G401 (cell line): ENCODE results near the gene SRPK2. TPM values are rescaled to one million over a fixed set of nuclear protein-coding genes. Genes with fewer than 3 reads are reported as not detected.
A peak's percentile ranks its signal among the peaks of the same experiment; 100 is the strongest.
"Not testable (repeated sequence)": the region's sequence is repeated elsewhere in the genome, so short reads cannot be mapped to it uniquely, and the experiment has no call there.

Source experiments
- DNase-seq: peaks from one replicate; pipeline ENCODE4 v3.0.0-alpha.2; 2015; ENCODE audit warnings: low spot score
- in situ Hi-C: cut with HindIII; loops from 2 replicates; pipeline ENCODE4 v1.10.0; 2016; ENCODE audit warnings: low sequenced_read_pairs, mixed read lengths
- total RNA-seq: library from RNA; depleted of rRNA; stranded (reverse); fragments of >200 nt; shearing (Covaris generic); gene quantifications from 2 replicates; pipeline ENCODE4 v1.2.3, GENCODE V29; 2014

SRPK2 gene
- total RNA-seq, 1 experiment from 2014 or later, result 63.6 TPM

DNA sequence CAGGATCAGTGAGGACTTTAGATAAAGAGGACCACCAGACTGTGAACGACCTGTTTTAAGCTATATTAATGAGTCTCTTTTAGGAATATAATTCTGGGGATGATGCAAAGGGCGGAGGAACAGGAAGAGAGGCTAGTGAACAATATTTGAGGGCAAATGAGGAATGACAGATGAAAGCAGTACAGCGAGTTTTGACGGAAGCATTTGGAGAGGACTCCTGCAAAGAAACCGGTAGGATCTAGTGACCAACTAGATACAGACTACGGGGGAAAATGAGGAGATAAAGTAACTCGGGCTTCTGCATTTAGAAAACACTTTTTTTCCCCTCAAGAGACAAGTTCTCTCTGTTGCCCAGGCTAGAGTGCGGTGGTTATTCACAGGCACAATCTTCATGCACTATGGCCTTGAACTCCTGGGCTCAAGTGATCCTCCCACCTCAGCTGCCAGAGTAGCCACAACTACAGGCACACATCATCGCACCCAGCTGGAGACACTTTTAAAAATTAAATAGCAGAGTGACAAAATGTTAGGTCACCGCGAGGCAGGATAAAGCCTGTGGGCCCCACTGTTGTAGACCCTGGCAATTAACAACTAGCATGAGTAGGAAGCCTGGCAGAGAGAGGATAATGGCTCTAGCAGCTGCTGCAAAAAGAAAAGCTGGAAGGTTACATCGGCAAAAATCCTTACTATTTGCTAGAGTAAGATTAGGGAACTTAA, 143.2 kb downstream of the SRPK2 start:
- DNase-seq, result no peak
- in situ Hi-C loops, result no loop called here

DNA sequence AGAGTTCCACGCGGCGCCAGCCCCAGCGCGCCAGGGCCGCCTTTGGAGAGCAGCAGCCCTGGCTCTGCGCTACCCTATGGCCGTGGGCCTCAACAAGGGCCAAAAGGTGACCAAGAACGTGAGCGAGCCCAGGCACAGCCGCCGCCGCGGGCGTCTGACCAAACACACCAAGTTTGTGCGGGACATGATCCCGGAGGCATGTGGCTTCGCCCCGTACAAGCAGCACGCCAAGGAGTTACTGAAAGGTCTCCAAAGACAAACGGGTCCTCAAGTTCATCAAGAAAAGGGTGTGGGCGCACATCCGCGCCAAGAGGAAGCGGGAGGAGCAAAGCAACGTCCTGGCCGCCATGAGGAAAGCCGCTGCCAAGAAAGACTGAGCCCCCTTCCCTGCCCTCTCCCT, 144.1 kb downstream of the SRPK2 start:
- DNase-seq, result no peak
- in situ Hi-C loops, result no loop called here

DNA sequence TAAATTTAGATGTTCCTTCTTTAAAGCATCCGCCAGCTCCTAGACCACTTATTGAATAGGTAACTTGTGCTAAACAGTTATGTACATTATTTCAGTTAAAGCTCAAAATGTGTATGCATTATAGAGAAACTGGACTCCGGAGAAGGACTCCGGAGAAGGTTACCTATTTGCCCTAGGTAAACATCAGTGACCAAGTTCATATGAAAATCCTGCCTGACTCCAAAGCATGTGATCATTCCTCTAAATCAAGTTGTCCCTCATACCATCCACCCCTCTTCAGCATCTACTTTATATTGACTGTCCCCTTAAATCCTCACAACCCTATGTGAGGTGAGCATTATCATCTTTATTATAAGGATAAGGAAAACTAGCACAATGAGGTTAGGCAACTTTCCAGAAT, 147.5 kb downstream of the SRPK2 start:
- no peak for DNase-seq
- in situ Hi-C loops, result no loop called here

DNA sequence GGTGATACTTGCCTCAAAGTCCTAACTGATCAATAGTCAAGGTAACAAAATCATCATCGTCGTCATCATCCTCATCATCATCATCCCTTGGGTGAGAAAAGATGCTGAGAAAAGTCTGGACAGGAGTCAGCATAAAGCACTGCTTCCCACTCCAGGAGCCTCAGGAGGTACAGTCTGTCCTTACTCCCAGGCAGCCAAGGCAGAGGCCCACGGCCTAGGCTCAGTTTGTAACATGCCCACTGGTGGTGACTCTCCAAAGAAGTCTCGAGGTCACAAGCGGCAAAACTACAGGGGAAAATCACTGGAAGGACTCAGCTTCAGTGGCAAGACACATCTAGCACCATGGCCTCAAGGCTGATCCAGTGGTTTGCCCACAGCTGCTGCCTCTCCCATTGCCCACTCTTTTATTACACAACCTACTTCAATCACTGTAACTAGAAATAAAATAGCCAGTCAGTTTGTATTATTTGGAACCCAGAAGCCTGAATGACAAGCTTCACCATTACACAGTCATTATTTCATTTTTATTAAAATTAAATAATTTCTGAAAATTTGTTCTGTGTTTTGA, 150.4 kb downstream of the SRPK2 start:
- in situ Hi-C loops, result no loop called here
- DNase-seq, result no peak

DNA sequence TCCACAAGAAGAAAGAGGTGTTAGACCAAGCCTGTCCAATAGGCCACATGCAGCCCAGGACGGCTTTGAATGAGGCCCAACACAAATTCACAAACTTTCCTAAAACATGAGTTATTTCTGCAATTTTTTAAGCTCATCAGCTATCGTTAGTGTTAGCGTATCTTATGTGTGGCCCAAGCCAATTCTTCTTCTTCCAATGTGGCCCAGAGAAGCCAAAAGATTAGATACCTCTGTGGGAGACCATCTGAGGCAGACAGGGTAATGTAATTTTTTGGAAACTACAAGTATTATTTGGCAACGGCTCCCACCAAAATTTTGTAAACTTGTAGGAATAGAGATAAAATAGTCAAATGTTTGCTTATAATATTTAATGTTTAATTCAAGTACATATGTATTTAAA, 153.8 kb downstream of the SRPK2 start:
- in situ Hi-C loops, result no loop called here
- no peak for DNase-seq

DNA sequence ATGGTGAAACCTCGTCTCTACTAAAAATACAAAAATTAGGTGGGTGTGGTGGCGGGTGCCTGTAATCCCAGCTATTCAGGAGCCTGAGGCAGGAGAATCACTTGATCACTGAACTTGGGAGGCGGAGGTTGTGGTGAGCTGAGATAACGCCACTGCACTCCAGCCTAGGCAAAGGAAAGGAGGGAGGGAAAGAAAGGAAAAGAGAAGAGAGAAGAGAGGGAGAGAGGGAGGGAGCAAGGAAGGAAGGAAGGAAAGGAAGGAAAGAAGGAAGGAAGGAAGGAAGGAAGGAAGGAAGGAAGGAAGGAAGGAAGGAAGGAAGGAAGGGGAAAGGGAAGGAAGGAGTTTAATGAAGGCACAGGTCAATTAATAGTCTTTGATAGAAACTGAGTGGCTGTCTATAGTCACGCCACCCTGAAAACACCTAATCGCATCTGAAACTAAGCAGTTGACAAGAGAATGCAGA, 155.9 kb downstream of the SRPK2 start:
- in situ Hi-C loops, result not testable (repeated sequence)

DNA sequence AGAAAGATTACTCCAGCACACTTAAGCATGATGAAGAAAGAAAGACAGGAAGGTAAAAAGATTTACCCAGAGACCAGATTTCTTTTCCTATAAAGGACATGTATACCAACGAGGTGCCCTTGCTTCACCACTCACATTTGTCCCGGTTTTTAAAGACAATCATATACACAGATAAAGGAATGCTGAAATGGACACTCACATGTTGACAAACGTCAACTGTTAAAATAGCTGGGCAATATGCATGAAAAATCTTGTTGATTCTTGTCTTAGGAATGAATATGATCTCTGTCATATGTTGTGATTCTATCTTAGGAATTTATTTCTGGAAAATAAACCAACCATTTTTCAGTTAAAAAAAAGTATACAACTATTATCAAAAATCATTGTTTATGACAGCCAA, 158.2 kb downstream of the SRPK2 start:
- no peak for DNase-seq
- in situ Hi-C loops, result no loop called here

More for the DNA sequence above, 155.9 kb downstream of the SRPK2 start:
- DNase-seq, result not testable (repeated sequence)

DNA sequence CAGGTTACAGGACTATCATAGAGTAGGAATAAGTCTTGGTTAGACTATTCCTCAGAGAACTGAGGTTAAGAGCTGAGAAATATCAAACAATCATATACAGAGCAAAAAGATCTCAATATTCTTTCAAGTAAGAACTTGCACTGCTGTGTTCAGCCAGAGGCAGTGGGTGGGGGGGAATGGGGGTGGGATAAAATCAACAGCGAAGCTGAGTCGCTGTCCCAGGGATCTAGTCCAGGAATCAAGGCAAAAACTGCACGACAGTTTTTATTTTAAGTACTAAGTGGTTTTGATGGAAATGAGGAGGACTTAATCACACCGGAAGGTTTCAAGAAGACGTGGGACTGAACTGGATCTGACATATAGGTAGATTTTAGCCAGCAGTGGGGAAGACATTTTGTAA, 159.1 kb downstream of the SRPK2 start:
- no peak for DNase-seq
- in situ Hi-C loops, result no loop called here

DNA sequence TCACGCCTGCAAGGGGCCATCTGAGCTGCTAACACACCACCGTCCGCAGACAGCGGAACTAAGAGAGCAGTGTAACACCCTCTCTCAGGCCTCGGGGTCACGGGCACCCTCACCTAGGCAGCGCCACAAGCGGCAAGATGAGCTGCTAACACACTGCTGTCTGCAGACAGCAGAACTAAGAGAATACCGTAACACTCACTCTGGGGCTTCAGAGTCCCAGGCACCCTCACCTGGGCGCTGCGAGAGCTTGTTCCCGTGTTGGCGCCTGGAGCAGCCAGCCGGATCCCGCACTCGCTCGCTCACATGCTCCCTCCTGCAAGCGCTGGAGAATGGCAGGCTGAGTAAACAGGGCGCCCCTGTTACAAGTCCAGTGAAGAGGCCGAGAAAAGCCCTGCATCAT, 160.2 kb downstream of the SRPK2 start:
- DNase-seq, result no peak
- in situ Hi-C loops, result no loop called here

DNA sequence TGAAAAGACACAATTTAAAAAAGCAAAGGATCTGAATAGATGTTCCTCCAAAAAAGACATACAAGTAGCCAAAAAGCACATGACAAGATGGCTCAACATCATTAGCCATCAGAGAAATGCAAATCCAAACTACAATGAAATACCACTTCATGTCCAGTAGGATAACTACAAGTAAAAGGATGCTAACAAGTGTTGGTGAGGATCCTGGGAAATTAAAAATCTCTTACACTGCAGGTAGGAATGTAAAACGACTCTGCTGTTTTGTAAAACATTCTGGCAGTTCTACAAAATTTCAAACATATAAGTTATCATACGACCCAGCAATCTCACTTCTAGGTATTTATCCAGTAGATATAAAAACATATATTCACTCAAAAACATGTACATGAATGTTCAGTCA, 161.3 kb downstream of the SRPK2 start:
- no peak for DNase-seq
- in situ Hi-C loops, result no loop called here

DNA sequence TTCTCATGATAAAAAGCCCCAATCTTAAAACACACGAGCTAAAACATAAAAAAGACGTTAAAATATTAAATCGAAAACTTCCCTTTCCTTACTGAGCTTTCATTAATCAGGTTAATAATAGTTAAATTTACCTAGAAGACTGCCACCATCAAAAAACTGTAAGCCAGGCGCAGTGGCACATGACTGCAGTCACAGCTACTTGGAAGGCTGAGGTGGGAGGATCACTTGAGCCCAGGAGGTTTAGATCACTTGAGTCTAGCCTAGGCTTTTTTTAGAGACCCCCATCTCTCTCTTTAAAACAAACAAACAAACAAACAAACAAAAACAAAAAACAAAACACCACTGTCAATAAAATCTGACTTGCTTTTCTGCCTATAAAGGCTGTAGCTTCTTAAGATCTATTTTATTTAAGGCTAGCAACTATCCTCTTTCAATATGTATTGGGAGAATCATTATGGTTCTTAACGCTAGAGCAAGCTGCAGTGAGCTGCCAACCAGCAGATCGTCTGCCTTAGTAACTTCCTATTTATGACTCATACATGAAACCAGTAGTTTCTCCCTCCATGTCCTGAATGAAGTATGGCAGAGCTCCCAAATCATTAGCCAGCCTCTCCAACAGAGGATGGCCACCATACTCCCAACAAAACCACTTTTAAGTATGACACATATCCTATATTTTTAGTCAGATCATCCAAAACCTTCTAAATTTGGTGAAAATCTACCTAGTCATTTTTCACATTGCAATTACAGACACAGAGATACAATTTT, 163.7 kb downstream of the SRPK2 start:
- in situ Hi-C loops, result no loop called here
- DNase-seq, result no peak

DNA sequence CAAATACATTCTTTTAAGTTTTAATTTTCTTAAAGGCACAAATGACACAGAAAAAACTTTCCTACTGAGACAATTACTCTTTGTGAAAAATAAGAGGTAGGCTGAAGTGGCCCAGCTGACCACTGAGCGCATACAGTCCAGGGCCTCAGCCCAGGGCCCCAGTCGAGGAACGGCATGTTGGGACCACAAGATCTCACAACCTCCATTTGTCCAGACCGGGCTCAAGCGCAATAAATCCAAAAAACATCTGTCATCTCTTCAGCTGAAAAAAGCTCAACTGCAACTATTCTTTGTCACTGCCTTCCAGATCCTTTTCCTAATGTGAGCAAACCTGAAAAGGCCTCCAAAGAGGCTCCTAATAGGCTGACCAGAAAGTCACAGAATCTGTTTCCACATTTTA, 165.8 kb downstream of the SRPK2 start:
- no peak for DNase-seq
- in situ Hi-C loops, result no loop called here

DNA sequence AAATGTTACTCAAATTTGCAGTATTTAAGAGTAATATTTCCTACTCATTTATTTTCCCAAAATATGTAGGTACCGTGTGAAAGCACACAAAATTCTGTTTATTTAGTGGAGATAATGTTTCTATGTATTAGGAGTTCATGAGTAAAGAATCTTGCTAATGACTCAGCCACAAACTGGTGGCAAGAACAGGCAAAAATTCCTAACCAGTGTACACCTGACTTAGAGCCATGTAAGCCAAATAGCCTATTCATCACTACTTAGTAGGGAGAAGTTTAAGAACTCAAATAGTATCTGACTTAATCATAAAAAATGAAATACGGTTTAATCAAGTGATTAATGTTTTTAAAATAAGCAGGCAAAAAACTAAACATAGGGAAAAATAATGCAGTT, 169.0 kb downstream of the SRPK2 start:
- in situ Hi-C loops, result no loop called here
- no peak for DNase-seq

DNA sequence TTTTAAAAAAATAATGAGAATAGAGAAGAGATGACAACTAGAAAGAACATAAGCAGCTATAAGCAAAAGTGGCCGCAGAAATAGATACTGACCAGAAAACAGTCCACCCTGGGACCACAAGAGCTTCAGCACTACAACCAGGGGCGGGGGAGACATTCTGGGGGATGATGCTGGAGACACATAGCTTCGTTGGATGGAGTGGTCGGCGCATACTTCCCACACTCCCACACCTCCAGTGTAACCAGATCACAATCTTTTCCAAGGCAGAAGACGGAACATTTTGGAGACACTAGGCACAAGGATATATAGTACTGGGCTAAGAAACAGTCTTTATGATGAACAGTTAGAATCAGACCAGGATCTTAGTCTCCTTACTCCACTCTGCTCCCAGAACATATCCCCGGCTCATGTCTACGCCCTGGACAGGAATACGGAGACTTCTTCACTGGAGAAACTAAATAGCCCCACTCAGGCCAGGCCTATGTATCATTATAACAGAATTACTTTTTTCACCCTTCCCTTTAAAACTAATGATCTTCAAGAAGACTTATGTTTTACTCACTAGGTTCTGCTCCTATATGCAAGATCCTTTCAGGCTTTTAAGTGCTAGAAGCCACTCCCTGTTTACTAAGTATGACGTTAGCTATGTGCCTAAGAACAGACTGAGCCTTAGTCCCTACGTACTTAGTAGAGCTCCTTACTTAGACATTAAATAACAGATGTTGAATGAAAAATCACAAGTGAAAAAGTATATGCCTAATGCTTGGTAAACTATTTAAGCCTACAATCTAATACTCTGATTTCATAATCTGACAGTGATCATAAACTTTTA, 169.6 kb downstream of the SRPK2 start:
- in situ Hi-C loops, result no loop called here
- DNase-seq, result no peak

DNA sequence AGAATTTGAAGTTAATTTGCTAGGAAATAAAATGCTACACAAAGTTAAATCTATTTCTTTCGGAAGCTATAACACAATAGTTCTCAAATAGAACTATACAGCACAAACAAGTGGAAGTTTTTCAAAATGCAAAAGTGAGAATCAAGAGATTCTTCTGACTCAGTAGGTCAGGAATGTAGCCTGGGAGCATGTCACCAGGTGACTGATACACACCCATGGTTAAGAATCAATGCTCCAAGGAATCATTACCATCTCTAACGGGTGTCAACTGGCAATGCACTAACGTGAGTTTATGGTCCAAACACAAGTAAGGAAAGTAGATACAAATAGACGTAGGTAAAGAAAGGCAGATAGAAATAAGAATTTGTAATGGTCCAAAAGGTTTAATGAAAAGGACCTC, 170.5 kb downstream of the SRPK2 start:
- no peak for DNase-seq
- in situ Hi-C loops, result no loop called here

DNA sequence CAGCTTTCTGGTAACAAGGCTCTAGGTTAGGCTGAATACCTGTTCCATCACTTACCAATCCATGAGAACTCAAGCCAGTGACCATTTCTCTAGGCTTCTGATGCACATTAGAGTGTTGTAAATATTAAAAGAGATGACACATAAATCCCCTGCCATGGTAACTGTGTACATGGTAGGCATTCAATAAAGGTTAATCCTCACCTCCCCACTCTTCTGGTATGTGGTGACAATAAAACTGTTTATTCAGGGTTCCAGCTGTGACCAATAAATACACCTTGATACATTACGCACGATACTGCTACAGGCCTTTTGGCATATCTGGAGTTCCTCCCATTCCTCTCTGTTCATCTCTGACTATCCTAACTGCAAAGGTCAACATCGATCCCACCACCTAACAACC, 171.9 kb downstream of the SRPK2 start:
- in situ Hi-C loops, result no loop called here
- DNase-seq, result no peak

DNA sequence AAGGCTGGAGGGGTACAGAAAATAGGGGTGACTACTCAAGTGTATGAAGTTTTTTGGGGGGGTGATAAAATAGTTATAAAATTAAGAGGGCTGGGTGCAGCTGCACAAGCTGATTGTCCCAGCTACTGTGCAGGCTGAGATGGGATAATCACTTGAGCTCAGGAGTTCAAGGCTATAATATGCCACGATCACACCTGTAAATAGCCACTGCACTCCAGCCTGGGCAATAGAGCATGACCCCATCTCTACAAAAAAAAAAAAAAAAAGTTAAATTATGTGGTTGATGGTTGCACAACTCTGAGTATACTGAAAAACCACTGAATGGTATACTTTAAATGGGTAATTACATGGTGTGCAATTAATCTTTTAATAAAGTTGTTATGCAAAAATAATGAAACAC, 172.9 kb downstream of the SRPK2 start:
- in situ Hi-C loops, result no loop called here

DNA sequence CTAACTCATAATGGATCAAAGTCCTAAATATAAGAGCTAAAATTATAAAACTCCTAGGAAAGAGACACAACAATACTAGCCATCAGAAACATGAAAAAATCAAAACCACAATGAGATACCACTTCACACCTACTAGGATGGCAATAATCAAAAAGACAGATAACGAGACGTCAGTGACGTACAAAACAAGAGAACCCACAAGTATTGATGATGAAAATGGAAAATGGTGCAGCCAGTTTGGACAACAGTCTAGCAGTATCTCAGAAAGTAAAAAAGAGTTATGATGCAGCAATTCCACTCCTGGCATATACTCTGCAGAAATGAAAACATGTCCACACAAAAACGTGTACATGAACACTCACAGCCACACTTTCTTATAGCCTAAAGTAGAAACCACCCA, 173.5 kb downstream of the SRPK2 start:
- in situ Hi-C loops, result no loop called here
- DNase-seq, result no peak

More for the DNA sequence above, 172.9 kb downstream of the SRPK2 start:
- no peak for DNase-seq

DNA sequence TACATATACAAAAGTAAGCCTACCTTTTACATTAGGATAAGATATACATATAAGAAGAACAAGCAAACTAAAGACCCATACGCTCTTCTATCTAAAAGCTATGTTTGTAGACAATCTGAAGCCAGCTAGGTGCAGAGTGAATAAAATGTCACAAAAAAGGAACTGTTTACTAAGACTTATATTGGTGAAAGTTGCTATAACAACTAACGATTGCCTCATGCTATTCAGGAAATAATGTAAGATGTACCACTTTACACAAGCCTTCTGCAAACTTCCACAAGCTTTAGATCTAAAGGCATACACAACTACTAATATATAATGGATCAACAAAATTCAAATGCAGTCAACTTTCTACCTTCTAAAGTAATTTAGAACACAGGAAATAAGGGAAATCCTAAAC, 175.1 kb downstream of the SRPK2 start:
- in situ Hi-C loops, result no loop called here
- no peak for DNase-seq

DNA sequence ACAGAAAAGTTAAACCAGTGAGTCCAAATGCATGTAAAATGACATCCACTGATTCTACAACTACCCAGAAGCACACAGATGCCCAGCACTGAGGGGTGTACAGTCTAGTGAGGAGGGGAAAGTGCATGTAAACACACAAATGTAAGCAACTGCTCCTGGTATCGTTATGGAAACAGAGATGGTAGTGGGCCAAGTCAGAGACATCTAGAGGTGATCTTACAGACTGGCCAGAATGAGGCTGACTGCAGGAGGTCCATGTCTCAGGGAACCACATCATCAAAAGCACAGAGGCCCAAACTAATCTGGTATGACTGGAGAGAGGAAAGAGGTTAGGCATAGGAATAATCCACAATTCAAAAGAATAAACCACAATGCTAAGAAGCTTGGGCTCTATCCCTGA, 176.5 kb downstream of the SRPK2 start:
- in situ Hi-C loops, result no loop called here

More for the DNA sequence above, 176.5 kb downstream of the SRPK2 start:
- DNase-seq, result peak; percentile 51
